Colon (tissue), 2 donors: ENCODE data around the gene EMP1.

Experiments used
- FAIRE-seq: peaks from 2 replicates; lab custom pipeline; 2012; peaks lifted over from hg19 to GRCh38; lab: Jason Lieb, UNC
- donor health status: control.
- donor health status: control.

Gene EMP1

DNA sequence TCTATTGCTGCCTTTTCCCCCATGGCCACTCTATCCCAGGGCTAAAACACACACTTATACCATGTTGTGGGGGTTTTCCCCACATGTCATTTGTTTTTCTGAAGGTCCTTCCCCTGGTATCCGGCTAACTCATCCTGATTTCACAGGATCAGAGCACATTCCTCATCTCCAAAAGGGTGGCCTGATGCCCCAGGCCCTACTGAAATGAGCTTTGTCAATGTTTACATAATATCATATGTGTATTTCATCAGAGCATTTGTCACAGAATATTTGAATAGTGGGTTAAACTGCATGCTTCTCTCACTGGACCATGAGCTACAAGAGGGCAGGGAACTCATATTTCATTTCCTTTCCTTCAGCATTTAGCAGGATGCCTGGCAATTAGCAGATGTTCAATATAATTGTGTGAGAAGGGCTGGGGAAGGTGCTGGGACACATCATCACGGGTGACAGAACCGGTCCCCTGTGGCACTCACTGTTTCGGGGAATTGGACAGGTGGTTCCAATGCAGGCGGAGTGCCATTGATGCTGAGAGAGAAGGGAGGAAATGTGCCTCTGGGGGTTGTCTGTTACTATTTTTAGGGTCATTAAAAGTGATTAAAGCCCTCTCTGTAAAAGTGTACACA lies 26.8 kb downstream of the EMP1 start:
- FAIRE-seq = no peak

DNA sequence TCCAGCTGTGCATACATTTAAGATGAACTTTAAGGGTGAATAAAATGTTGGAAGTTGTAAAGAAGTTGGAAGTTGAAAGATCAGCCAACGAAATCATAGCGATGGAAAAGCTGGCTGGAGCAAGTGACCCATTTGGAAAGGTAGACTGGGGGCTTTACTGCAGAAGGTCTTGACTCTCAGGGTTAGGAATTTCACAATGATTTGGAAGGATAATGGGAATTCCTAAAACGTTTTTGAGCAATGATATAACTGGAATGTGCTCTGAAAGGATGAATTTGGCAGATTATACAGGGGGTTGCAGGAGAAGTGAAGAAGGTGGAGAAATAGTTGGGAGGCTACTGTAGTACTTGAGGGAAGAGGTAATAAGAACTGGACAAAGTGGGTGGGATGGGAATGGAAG lies 27.4 kb downstream of the EMP1 start:
- FAIRE-seq = no peak

DNA sequence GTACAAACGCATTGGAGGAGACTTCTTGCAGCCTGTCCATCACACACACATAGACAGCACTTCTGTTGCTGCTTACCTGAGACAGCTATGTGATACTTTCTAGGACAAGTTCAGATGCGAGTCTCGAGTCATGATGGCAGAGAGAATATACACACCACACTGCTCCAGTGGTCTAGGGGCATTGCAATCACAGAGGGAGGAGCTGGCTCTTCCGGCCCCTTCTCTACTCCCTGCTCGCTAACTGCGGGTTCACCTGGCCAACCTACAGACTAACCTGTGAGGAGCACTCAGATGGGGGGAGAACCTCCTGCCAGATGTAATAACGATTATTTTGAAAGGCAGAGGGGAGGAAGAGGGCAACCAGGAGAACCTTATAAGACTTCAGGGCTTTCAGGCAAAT lies 30.7 kb downstream of the EMP1 start:
- no peak for FAIRE-seq

DNA sequence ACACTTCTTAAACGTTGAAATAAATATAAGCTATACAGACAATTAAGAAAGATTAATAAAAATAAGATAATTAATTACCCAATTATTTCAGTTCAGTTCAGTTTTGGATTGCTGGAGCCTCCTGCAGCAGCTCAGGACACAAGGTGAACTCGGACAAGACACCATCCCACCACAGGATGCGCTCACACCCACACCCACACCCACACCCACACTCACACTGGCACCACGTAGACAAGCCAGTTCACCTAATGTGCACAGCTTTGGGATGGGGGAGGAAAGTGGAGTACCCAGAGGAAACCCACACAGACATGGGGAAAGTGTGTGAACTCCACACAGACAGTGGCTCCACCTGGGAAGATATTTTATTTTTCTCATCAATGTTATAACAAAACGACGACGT lies 32.1 kb downstream of the EMP1 start:
- FAIRE-seq = no peak

DNA sequence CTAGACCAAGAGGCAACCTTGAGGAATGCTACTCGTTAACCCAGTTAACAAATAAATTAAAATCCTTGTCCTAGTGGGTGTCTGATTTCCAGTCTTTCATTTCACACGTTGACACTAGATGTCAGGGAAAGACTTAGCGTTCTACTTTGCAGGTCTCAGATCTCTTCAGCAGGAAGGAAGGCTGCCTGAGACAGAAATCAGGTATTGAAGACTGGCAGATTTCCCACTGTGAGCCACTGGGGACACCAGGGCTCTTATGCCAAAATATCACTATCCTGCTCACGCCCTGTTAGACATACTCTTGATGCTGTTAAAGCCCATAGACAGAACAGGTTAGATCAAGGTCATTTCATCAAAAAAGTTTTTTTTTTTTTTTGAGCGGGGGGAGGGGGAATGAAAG lies 33.0 kb downstream of the EMP1 start:
- no peak for FAIRE-seq

DNA sequence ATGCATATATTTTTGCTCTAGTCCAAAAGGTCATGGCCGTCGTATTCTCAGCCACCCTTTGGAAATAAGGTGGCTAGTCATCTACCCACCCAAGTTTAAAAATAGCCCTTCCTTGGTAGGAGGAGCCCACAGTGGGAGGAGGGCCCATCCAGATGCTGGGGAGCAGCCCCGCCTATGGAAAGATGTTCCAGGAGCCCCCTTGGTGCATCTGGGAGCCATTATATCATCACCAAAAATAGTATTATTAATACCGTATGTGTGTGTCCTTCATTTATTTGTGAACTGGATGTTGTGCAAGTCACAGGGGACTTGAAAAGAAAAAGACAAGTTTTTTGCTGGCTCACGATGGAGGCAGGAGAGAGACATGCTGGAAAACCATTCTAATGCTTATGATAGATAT lies 34.0 kb downstream of the EMP1 start:
- no peak for FAIRE-seq

DNA sequence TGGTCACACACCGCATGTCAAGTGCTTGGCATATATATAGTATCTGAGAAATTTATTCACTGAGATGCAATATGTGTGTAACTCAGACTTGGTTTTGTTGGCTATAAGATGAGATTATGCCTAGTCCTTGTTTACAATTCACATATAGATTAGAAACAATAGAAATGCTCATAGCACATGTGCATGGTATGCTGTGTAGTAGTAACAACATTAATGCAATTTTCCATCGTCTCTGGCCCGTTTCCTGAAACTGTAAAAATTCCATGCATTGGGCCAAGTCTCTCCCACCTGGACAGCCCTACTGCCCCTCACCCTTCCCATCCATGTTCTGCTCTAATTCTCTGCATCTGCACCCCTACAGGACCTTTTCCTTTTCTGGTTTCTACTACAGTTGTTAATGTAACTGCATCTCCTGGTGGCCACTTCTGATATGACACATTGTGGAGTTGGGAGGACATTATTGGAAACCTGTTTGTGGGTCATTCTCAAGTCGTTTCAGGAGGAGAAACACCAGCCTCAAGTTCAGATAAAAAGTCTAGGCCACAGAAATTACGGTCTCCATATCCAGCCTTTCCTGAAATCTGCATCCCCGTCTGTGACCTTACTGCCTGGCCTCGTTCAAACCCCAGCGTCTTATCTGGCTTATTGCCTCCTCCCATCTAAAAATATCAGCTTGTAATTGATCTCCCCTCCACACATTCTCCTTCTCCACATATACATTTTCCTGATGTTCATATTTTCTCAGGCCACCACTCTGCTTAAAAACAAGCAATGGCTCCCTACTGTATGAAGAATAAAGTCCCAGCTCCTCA lies 37.5 kb downstream of the EMP1 start:
- no peak for FAIRE-seq

DNA sequence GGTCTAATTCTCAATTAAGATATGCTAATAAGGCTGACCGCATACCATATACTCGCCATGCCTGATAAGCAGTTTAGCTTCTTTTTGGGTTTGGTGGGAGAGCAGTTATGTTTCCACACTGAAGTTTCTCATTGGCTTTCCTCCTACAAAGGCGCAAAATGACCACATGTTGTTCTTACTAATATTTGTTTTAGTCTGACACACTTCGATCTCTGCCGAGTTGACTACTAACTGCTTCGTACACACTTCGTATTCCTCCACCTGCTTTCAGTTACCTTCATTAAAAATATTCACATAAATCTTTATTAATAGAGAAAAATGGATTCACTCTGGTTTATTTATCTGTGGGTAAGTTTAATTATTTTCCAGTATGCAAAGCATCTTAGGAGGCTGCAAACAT lies 41.7 kb downstream of the EMP1 start:
- no peak for FAIRE-seq

DNA sequence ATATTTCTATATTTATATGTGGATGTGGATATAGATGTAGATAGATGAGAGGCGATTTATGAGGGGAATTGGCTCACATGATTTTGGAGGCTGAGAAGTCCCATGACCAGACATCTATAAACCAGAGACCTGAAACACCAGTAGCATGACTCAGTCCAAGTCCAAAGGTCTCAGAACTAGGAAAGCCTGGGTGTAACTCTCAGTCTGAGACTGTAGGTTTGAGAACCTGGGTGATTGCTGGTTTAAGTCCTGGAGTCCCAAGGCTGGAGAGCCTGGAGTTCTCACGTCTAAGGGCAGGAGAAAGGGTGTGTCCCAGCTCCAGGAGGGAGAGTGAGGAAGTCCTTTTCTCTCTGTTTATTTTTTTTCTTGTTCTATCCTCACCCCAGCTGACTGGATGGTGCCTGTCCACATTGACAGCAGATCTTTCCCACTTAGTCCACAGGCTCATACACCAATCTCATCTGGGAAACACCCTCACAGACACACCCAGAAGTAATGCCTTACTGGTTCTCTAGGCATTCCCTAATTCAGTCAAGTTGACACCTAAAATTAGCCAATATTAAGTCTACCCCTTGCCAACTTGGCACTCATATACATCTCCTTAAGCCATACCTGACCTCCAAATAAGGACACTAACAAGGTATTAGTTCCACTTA lies 45.4 kb downstream of the EMP1 start:
- FAIRE-seq = no peak

DNA sequence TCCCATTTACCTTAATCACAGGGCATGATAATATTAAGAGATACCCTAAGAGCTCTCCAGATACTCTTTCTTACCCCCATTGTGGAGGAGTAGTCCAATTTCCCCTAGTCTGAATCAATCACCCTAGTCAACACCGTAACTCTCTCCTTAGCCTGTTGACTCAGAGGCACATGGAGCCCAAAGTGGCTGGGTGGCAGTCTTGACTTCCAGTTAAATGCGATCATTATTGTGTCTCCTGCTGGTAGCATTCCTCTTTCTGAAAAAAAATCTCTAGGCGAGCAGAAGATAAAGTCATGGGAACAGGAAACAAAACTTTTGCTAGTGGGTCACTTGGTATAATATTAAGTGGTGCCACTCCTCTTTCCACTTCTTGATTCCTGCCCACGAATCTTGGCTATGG lies 46.4 kb downstream of the EMP1 start:
- no peak for FAIRE-seq

DNA sequence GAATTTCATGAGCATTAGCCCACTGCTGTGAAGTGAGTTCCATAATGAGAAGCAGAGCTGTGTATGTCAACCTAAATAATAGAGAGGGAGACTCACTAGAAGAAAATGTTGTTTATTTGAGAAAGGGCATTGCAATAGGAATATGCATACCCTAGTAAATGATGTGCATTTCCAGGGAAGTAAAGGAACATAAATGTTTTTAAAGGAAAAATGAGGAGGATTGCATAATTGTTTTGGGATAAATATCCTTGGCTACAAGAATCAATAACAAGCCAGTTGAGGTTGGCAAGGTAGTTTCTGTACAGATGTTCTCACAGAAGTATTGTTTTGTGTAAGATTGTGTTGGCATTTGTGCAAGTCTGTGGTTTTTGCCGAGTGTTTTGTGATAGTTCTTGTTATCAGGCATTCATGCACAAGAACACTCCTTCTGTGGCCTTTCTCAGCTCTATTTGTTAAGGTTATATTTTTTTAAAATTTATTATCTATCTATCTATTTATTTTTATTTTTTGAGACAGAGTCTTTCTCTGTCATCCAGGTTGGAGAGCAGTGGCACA lies 47.1 kb downstream of the EMP1 start:
- FAIRE-seq = no peak

DNA sequence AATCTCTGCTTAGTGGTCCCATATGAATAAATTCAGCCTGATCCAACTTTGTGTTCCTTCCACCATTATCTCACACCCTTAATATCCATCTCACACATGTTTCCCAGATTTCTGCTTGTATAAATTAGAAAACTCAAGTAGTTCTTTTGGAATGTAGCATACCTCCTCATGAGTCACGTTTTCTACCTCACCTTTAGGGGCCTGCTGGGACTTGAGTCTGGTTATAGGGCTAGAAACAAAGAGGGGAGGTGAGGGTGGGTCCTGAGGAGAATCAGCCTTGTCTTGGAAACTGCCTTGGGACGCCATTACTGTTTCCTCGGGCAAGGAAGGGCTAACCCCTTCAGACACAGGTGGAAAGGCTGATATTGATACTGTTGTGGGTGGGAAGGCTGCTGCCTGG lies 51.1 kb downstream of the EMP1 start:
- FAIRE-seq = no peak

DNA sequence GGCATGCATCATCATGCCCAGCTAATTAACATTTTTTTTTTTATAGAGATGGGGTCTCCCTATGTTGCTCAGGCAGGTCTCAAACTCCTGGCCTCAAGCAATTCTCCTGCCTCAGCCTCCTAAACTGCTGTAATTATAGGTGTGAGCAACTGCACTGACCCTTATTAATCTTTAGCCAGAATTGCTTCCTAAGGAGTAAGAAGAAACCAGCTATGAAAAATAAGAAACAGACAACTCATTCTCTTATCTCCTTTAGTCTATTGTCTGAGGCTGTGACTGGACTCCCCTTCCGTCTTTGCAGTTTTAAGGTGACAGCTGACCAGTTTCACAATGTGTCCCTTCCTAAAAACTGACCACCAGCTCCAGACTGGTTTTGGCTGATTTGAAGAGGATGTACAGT lies 52.4 kb downstream of the EMP1 start:
- FAIRE-seq = no peak

DNA sequence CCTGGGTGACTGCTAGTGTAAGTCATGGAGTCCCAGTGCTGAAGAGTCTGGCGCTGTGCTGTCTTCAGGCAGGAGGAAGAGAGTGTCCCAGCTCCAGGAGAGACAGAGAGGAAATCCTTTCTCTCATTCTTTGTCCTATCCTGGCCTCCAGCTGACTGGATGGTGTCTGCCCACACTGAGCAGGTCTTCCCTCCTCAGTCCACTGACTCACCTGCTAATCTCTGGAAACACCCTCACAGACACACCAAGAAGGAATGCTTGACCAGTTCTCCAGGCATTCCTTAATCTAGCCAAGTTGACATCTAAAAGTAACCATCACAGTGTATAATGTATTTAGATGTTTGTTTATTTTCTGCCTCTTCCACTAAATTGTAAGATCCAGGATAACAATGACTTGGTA lies 53.9 kb downstream of the EMP1 start:
- FAIRE-seq = no peak

DNA sequence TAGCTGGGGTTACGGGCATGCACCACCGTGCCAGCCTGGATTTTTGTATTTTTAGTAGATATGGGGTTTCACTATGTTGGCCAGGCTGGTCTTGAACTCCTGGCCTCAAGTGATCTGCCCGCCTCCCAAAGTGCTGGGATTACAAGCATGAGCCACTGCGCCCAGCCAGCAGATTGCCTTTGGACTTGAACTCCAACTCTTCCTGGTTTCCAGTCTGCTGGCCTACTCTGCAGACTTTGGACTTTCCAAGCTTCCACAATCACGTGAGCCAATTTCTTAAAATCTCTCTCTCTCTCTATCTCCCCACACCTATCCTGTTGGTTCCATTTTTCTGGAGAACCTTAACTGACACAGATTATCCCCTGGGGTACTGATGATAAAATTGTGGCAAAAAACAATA lies 55.0 kb downstream of the EMP1 start:
- no peak for FAIRE-seq

DNA sequence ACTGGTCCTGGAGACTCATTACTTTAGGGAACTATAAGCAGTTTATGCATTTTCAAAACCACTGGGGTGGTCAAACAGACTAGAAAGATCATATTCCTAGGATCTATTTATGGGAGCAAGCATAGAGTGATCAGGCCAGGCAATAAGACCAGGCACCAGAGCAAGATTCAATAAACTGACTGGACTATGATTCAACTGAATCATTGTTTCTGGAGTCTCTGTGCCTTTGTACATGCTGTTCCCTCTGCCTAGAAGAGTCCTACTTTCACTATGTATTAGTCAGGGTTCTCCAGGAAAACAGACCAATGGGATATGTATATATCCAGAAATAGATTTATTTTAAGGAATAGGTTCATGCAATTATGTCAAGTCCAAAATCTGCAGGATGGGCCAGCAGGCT lies 55.5 kb downstream of the EMP1 start:
- FAIRE-seq = no peak

DNA sequence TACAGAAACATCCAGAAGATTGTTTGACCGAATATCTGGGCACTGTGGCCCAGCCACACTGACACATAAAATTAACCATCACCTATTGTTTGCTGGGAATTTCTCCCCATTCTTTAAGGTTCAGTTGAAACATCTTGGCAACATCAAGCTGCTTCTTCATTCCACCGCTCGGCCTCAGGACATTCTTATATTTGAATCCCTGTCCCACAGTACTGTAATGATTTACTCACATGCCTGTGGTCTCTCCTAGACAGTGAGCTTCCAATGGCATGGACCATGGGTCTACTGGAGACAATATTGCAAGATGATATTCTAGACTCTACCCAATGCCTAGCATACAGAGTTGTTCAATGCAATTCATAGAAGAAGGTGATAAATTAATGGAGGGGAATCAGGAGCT lies 56.1 kb downstream of the EMP1 start:
- FAIRE-seq = no peak

DNA sequence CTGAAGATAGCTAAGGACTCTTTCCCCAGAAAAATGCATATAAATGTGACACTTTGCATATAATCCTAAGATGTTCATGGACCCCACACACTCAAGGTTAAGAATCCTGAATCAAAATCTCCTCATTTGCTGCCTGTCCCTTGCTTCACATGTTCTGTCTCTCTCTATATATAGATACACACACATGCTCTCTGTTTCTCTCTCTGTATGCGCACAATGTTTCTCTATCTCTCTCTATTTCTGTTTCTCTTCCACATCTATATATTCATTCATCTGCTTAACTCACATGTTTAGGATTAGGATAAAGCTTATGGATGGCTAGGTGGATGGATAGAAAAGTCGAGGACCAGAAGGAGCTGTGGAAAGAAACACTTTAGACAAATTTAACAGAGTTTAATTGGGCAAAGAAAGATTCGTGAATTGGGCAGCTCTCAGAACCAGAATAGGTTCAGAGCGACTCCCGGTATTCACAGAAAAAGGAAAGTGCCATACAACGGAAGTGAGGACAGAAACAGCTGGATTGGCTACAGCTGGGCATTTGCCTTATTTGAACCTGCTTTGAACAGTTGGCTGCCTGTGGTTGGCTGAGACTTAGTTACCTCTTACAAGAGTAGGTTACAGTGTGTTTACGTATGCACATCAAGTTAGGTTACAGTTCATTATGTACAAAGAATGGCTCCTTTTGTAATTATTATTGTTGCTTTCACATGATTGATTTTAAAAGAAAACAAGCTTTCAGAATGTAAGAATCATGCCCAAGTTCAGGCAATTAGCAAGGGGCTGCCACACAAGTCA lies 57.6 kb downstream of the EMP1 start:
- no peak for FAIRE-seq

DNA sequence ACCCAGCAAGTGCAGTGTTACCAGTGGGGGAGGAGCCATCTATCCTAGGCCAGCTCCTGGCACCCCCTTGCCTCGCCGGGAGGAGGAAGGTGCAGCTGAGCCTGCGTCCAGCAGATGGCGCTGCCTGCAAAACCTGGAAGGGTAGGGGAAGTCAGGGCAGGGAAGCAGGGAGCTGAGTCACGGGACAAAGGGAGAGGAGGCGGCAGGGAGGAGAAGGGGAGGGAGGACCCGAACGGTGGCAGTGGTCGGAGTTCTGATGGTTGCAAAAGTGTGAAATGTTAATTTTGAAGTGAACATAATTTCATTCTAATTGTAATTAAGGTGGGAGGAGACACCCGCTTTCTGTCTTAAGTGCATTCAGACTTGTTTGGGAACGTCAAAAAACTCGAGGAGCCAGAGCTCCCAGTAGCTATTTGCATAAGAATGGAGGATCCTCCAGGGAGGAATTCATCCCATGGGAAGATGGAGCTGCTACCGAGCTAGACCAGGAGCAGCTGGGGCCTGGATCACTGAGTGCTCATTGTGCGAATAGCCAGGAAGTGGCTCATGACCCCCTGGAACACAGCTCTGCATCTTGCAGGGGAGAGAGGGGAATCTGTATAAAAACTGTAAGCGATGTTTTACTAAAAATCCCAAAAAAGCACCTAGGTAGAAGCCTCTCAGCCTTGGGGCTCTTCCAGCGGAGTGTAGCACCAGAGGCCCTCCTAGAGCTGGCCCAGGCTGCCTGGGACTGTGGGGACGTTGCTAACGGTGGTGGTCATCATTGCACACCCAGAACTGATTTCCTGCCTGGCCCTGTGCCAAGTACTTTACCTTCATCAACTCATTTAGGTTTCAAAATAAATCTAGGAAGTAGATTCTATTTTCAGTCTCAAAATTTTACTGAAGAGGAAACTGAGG lies 59.5 kb downstream of the EMP1 start:
- no peak for FAIRE-seq

DNA sequence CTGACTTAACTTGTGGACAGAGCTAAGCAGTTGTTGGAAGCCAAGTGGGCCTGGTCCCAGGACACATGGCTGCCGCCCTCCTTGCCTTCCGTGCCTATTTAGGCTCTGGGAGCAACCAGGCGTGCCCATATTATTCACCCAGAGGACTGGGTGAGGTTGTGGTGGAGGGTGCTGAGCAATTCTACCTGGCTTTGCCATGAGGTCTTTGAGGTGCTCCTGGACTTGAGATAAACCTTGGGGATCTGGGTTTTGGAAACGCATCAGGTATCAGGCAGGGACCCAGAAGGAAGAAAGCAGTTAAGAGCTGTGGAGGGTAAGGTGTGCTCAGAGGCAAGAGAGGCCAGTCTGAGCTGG lies 60.1 kb downstream of the EMP1 start:
- no peak for FAIRE-seq

DNA sequence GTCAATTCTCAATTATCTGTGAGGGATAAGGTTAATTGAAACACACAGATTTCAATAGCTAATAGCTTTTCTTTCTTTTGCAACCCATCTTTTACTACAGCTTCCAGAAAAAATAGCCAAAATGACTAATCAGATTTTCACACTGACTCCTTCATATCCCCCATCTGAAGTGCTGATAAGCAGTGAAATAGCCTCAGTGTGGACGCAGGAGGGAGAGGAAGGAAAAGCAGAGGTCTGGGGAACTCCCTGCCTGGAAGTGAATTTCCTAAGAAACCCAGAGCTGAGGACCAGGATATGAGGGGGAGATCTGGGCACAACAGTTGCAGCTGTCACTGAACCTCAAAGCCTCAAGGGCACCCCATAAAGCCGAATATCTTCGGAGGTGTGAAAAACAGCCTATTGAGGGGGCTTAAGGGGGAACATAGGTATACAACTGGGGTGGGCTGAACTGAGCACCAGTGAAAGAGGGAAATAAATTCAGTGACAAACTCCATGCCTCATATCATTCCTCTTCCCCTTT lies 60.9 kb downstream of the EMP1 start:
- FAIRE-seq = no peak
